Uterus (tissue), 4 donors: Measurements from ENCODE around the gene CAMKK2. TPM values are rescaled to one million over a fixed set of nuclear protein-coding genes. Genes with fewer than 3 reads are reported as not detected.
A peak's percentile ranks its signal among the peaks of the same experiment; 100 is the strongest.
"Not testable (repeated sequence)": the region's sequence is repeated elsewhere in the genome, so short reads cannot be mapped to it uniquely, and the experiment has no call there.

ENCODE experiments used
- DNase-seq, 2 donors: peaks; one replicate each; pipeline ENCODE4 v3.0.0-alpha.2; 2019 to 2020
- H3K27ac ChIP-seq, 2 donors: fragments of 200-600 bp; sonication (generic); 1 replicate in 1 of 2; 2 replicates in 1 of 2; pipeline ENCODE4 v1.5.1; 2016 to 2018
- H3K27me3 ChIP-seq, 2 donors: fragments of 200-600 bp; sonication (generic); one replicate each; pipeline ENCODE4 v1.5.1; 2018 to 2019; ENCODE audit warnings: control low read depth in 1 of 2
- H3K36me3 ChIP-seq, 2 donors: fragments of 200-600 bp; sonication (generic); one replicate each; pipeline ENCODE4 v1.5.1; 2019; ENCODE audit warnings: control low read depth in 1 of 2
- H3K4me1 ChIP-seq, 2 donors: fragments of 200-600 bp; sonication (generic); one replicate each; pipeline ENCODE4 v1.5.1; 2018 to 2019; ENCODE audit warnings: control low read depth in 1 of 2
- H3K4me3 ChIP-seq, 2 donors: fragments of 200-600 bp; sonication (generic); 1 replicate in 1 of 2; 2 replicates in 1 of 2; pipeline ENCODE4 v1.5.1; 2018 to 2019; ENCODE audit warnings: mild to moderate bottlenecking in 1 of 2
- H3K9me3 ChIP-seq, 2 donors: fragments of 200-600 bp; sonication (generic); one replicate each; pipeline ENCODE4 v1.5.1; 2019; ENCODE audit warnings: control low read depth in 1 of 2
- POLR2A ChIP-seq, 2 donors: fragments of 450-650 bp; IDR thresholded peaks; one replicate each; pipeline ENCODE4 v1.6.1; 2016; ENCODE audit warnings: antibody characterized with exemption in 2 of 2, mild to moderate bottlenecking in 1 of 2, moderate library complexity in 1 of 2
- intact Hi-C: fragments of 100-400 bp; cut with DNase I; formaldehyde crosslinking; loops from one replicate; pipeline ENCODE4 v1.15.1; 2023; ENCODE audit warnings: low total_unique reads
- total RNA-seq, 4 donors: library from RNA; depleted of rRNA in 3 of 4; stranded (reverse); fragments of >200 nt in 3 of 4; gene quantifications; one replicate each; pipeline versions ENCODE4 v1.1.0 to v1.2.4, GENCODE V29; 2014 to 2023
- TF ChIP-seq, protein P1 (sequence below), 4 experiments: fragments of 200-600 bp in 2 of 4; fragments of 450-650 bp in 2 of 4; sonication (generic) in 2 of 4; IDR thresholded peaks; one replicate each; pipeline ENCODE4 v1.5.1; 2016 to 2019; ENCODE audit warnings: antibody characterized with exemption in 4 of 4, mild to moderate bottlenecking in 2 of 4, moderate library complexity in 1 of 4
- donor health status: DM: yes; HTN: yes; CAD: no.

CAMKK2 gene
- total RNA-seq, 4 donors from 2014 or later: 7.9 to 55.1 (median 22.6) TPM

GRCh38 chr12:121233628-121234020 lies 62.9 kb downstream of the CAMKK2 start:
- Histone ChIP-seq H3K9me3 (no peaks in the 10 kb centered on the region), H3K4me1 (no peaks in the 10 kb centered on the region), H3K27ac (no peak overlapping the region), H3K4me3 (no peak overlapping the region), H3K36me3 (no peaks in the 10 kb centered on the region), H3K27me3 (no peaks in the 10 kb centered on the region)
- no peak for DNase-seq
- intact Hi-C loops: no loop called here
- no peak for TF ChIP-seq POLR2A (IDR thresholded peaks at IDR 0.05)
- TF ChIP-seq, protein P1, sequence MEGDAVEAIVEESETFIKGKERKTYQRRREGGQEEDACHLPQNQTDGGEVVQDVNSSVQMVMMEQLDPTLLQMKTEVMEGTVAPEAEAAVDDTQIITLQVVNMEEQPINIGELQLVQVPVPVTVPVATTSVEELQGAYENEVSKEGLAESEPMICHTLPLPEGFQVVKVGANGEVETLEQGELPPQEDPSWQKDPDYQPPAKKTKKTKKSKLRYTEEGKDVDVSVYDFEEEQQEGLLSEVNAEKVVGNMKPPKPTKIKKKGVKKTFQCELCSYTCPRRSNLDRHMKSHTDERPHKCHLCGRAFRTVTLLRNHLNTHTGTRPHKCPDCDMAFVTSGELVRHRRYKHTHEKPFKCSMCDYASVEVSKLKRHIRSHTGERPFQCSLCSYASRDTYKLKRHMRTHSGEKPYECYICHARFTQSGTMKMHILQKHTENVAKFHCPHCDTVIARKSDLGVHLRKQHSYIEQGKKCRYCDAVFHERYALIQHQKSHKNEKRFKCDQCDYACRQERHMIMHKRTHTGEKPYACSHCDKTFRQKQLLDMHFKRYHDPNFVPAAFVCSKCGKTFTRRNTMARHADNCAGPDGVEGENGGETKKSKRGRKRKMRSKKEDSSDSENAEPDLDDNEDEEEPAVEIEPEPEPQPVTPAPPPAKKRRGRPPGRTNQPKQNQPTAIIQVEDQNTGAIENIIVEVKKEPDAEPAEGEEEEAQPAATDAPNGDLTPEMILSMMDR (IDR thresholded peaks at IDR 0.05): no peak

GRCh38 chr12:121232977-121233627 lies 63.4 kb downstream of the CAMKK2 start:
- Histone ChIP-seq H3K27ac (no peak overlapping the region), H3K36me3 (no peaks in the 10 kb centered on the region), H3K9me3 (no peaks in the 10 kb centered on the region), H3K27me3 (no peaks in the 10 kb centered on the region), H3K4me3 (no peak overlapping the region), H3K4me1 (no peaks in the 10 kb centered on the region)
- DNase-seq: no peak
- intact Hi-C loops: no loop called here
- TF ChIP-seq, protein P1 (IDR thresholded peaks at IDR 0.05): no peak
- TF ChIP-seq POLR2A (IDR thresholded peaks at IDR 0.05): no peak

- H3K4me1 ChIP-seq: no peaks in the 10 kb centered on the region
- intact Hi-C loops: no loop called here
- H3K9me3 ChIP-seq: no peaks in the 10 kb centered on the region
- no peaks in the 10 kb centered on the region for H3K36me3 ChIP-seq
- H3K4me3 ChIP-seq: no peak overlapping the region
- DNase-seq: no peak
- H3K27me3 ChIP-seq: no peaks in the 10 kb centered on the region
- TF ChIP-seq POLR2A (IDR thresholded peaks at IDR 0.05): no peak
- TF ChIP-seq, protein P1 (IDR thresholded peaks at IDR 0.05): no peak
- H3K27ac ChIP-seq: no peak overlapping the region
Measured at GRCh38 chr12:121232163-121232562, 64.3 kb downstream of the CAMKK2 start.

DNA sequence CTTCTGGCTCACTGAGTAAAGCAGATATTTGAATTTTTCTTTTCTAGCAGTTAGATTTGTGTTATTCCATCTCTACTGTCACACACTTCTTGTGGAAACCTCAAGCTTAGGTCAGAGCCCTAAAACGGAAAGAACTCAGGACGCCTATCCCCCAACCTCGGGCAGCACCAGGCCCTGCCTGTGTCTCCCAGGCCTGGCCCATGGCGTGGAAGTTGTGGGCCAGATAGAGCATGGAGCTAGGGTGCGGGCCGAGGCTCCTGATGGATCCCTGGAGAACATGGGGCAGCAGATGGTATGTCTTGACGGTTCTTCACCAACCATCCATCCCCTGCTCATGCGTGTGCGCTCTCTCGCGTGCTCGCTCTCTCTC lies 66.0 kb downstream of the CAMKK2 start:
- Histone ChIP-seq H3K36me3 (no peaks in the 10 kb centered on the region), H3K4me3 (no peak overlapping the region), H3K9me3 (no peaks in the 10 kb centered on the region), H3K27me3 (no peaks in the 10 kb centered on the region), H3K27ac (no peak overlapping the region), H3K4me1 (no peaks in the 10 kb centered on the region)
- no peak for DNase-seq
- TF ChIP-seq, protein P1 (IDR thresholded peaks at IDR 0.05): no peak
- TF ChIP-seq POLR2A (IDR thresholded peaks at IDR 0.05): no peak
- intact Hi-C loops: no loop called here

DNA sequence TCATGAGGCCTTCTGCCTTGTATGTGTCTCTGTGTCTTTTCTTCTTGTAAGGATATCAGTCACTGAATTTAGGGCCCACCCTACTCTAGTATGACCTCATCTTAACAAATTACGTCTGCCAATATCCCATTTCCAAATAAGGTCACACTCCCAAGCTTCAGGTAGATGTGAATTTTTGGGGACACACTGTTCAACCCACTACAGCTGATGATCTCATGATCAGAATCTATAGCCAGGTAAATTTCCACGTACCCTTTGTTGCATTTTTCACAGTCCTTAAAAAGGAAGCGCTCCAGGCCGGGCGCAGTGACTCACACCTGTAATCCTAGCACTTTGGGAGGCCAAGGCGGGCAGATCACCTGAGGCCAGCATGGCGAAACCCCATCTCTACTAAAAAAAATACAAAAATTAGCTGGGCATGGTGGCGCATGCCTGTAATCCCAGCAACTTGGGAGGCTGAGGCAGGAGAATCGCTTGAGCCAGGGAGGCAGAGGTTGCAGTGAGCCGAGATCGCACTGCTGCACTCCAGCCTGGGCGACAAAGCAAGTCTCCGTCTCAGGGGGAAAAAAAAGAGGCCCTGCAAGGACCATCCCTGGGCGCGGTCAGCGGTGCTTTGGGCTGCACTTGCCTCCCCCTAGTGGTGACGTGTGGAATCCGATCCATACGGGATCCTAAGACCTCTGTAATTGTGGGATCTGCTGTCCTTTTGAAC lies 66.5 kb downstream of the CAMKK2 start:
- H3K27me3 ChIP-seq, H3K4me3 ChIP-seq, intact Hi-C loops, H3K36me3 ChIP-seq, H3K9me3 ChIP-seq, H3K4me1 ChIP-seq, H3K27ac ChIP-seq: not testable (repeated sequence)
- TF ChIP-seq, protein P1 (IDR thresholded peaks at IDR 0.05): peak; percentile 74 to 82 (median 78)
- DNase-seq: peak; percentile 71 to 73
